Hepatocyte (in vitro differentiated cells): ENCODE data around the gene AMZ2. TPM values are rescaled to one million over a fixed set of nuclear protein-coding genes. Genes with fewer than 3 reads are reported as not detected.
"Not testable (repeated sequence)": the region's sequence is repeated elsewhere in the genome, so short reads cannot be mapped to it uniquely, and the experiment has no call there.

Source experiments
- DNase-seq: peaks from one replicate; pipeline ENCODE4 v3.0.0-alpha.2; 2016; ENCODE audit warnings: low spot score
- H2AFZ ChIP-seq: fragments of 200-600 bp; sonication (generic); 2 replicates; pipeline ENCODE4 v1.6.0; 2016; ENCODE audit warnings: antibody characterized with exemption, mild to moderate bottlenecking
- H3K27ac ChIP-seq: fragments of 200-600 bp; sonication (generic); 2 replicates; pipeline ENCODE4 v1.5.1; 2016; ENCODE audit warnings: mild to moderate bottlenecking
- H3K27me3 ChIP-seq: fragments of 200-600 bp; sonication (generic); 2 replicates; pipeline ENCODE4 v1.6.1; 2016
- H3K36me3 ChIP-seq: fragments of 200-600 bp; sonication (generic); replicated peaks from 2 replicates; pipeline ENCODE4 v1.5.1; 2016; ENCODE audit warnings: low read depth; ENCODE audit not compliant: insufficient read depth
- H3K4me1 ChIP-seq: fragments of 200-600 bp; sonication (generic); 2 replicates; pipeline ENCODE4 v1.5.1; 2016; ENCODE audit warnings: mild to moderate bottlenecking, moderate library complexity; ENCODE audit not compliant: insufficient read depth
- H3K4me2 ChIP-seq: fragments of 200-600 bp; sonication (generic); 2 replicates; pipeline ENCODE4 v1.6.0; 2016
- H3K4me3 ChIP-seq: fragments of 200-600 bp; sonication (generic); 2 replicates; pipeline ENCODE4 v1.5.1; 2016; ENCODE audit warnings: mild to moderate bottlenecking
- H3K79me2 ChIP-seq: fragments of 200-600 bp; sonication (generic); 2 replicates; pipeline ENCODE4 v1.6.0; 2017; ENCODE audit warnings: mild to moderate bottlenecking
- H3K9me2 ChIP-seq: fragments of 200-600 bp; sonication (generic); replicated peaks from 2 replicates; pipeline ENCODE4 v1.6.0; 2017; ENCODE audit warnings: mild to moderate bottlenecking; ENCODE audit not compliant: insufficient read depth
- H3K9me3 ChIP-seq: fragments of 200-600 bp; sonication (generic); 2 replicates; pipeline ENCODE4 v1.5.1; 2016; ENCODE audit warnings: low read depth, mild to moderate bottlenecking
- H4K20me1 ChIP-seq: fragments of 200-600 bp; sonication (generic); 2 replicates; pipeline ENCODE4 v1.6.0; 2016; ENCODE audit warnings: mild to moderate bottlenecking; ENCODE audit not compliant: insufficient read depth, poor library complexity, severe bottlenecking
- CTCF ChIP-seq: fragments of 200-600 bp; sonication (generic); IDR thresholded peaks from 2 replicates; pipeline ENCODE4 v1.5.1; 2016; ENCODE audit warnings: antibody characterized with exemption, mild to moderate bottlenecking; ENCODE audit not compliant: poor library complexity
- EZH2 ChIP-seq: fragments of 200-600 bp; sonication (generic); IDR thresholded peaks from 2 replicates; pipeline ENCODE4 v1.6.1; 2016; ENCODE audit warnings: antibody characterized with exemption, mild to moderate bottlenecking, borderline replicate concordance
- EZH2phosphoT487 ChIP-seq: fragments of 200-600 bp; sonication (generic); IDR thresholded peaks from one replicate; pipeline ENCODE4 v1.6.1; 2018; ENCODE audit warnings: antibody characterized with exemption, mild to moderate bottlenecking, low read depth, moderate library complexity; ENCODE audit not compliant: unreplicated experiment, severe bottlenecking
- WGBS: methylation state at CpG from one replicate; pipeline ENCODE4 v1.1.6; 2016; ENCODE audit warnings: low lambda C conversion rate; ENCODE audit errors: missing lambda C conversion rate; 5-methylcytosine and 5-hydroxymethylcytosine counted together
- polyA plus RNA-seq: library from polyadenylated mRNA; unstranded; fragments of >200 nt; fragmentation: Nextera tagmentation; extraction: Ambion mirVana; gene quantifications from 2 replicates; pipeline ENCODE4 v1.2.1, GENCODE V29; 2016
- total RNA-seq: library from RNA; depleted of rRNA; stranded (reverse); fragments of >200 nt; gene quantifications from 2 replicates; pipeline ENCODE4 v1.2.3, GENCODE V29; 2014

AMZ2 gene
- total and polyA plus RNA-seq, 2 experiments from 2014 or later: 51.6 to 58.8 TPM

DNA sequence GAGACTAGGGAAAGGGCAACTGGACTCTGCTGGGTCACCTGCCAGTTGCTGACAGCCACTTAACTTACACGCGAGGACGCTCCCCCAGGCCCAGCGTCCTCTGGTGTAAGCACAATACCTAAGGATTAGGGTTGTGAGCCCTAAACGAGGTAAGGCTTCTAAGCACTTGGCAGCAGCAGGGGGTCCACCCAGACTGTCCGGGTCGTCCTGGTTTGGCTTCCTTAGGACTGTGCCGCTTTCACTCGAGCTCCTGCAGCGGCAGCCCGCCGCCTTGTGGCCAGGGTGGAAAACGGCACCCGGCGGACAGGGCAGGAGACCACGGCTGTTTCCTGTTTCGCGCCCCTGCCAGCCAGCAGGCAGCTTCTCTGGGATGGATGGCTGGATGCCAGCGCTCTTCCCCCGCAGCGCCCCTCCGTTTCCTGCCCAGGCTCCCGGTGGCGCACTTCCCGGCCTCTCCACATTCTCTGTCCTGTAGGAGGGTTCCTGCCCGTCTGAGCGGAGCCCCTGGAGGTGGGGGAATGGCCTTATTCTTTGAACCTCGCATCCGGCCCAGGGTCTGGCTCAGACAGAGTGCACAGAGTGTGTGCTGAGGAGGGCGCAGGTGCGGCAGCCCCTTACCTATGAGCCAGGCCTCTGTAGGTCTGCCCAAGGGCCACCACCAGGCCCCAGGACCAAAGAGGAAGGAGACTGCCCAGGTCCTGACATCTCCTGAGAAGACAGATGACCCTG is 47.0 kb upstream of the AMZ2 start:
- peak; percentile 86 for DNase-seq
- Histone ChIP-seq H3K4me3 (no peak overlapping the region), H3K9me3 (no peaks in the 10 kb centered on the region), H3K27ac (no peak overlapping the region), H4K20me1 (no peaks in the 10 kb centered on the region), H2AFZ (no peak overlapping the region), H3K4me1 (peaks cover 35% of the 10 kb centered on the region), H3K36me3 (no peaks in the 10 kb centered on the region), H3K27me3 (peaks cover 59% of the 10 kb centered on the region), H3K4me2 (peak overlapping the region; percentile 78), H3K9me2 (no peaks in the 10 kb centered on the region), H3K79me2 (no peaks in the 10 kb centered on the region)
- 9% methylated on average over 23 of the region's 31 CpGs for WGBS
- no peak for TF ChIP-seq EZH2phosphoT487
- peak; percentile 83 for TF ChIP-seq CTCF

DNA sequence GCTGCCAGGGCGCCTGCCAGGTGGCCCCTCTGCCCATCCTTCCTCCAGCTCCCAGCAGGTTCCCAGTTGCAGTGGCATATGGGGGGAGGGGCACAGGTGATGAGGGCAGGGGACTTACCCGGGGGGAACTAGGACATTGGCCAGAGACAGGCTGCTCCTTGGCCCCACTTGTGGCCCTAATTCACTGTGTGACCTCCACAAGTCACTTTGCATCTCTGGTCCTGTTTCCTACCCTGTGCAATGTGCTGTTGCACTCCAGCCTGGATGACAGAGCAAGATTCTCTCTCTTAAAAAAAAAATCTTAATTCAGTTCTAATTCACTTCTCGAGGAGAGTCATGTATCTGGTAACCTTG is 46.4 kb upstream of the AMZ2 start:
- H3K9me3 ChIP-seq, H2AFZ ChIP-seq, H3K27ac ChIP-seq, H3K4me2 ChIP-seq, DNase-seq, H3K79me2 ChIP-seq, H3K36me3 ChIP-seq, H4K20me1 ChIP-seq, H3K9me2 ChIP-seq, H3K4me3 ChIP-seq: not testable (repeated sequence)
- WGBS: 63% methylated on average over 3 of the region's 3 CpGs
- Histone ChIP-seq H3K4me1 (peaks cover 29% of the 10 kb centered on the region), H3K27me3 (peaks cover 55% of the 10 kb centered on the region)

GRCh38 chr17:68202321-68202720 is 45.5 kb upstream of the AMZ2 start:
- 74% methylated on average over 2 of the region's 2 CpGs for WGBS
- H3K9me3 ChIP-seq, H3K27ac ChIP-seq, H3K4me2 ChIP-seq, H3K36me3 ChIP-seq, DNase-seq, H3K4me3 ChIP-seq, H3K9me2 ChIP-seq, H3K79me2 ChIP-seq, H4K20me1 ChIP-seq, H2AFZ ChIP-seq: not testable (repeated sequence)
- H3K27me3 ChIP-seq: peaks cover 46% of the 10 kb centered on the region
- H3K4me1 ChIP-seq: peaks cover 24% of the 10 kb centered on the region

GRCh38 chr17:68204736-68205135 is 43.1 kb upstream of the AMZ2 start:
- no peaks in the 10 kb centered on the region for H3K36me3 ChIP-seq
- H2AFZ ChIP-seq: peak overlapping the region; percentile 96
- 3% methylated on average over 11 of the region's 22 CpGs for WGBS
- peaks cover 3% of the 10 kb centered on the region for H3K79me2 ChIP-seq
- H3K4me3 ChIP-seq: peak overlapping the region; percentile 87
- H3K9me2 ChIP-seq: no peaks in the 10 kb centered on the region
- peaks cover 10% of the 10 kb centered on the region for H3K4me1 ChIP-seq
- H3K27me3 ChIP-seq: peaks cover 22% of the 10 kb centered on the region
- H3K4me2 ChIP-seq: peak overlapping the region; percentile 100
- TF ChIP-seq CTCF: no peak
- TF ChIP-seq EZH2: no peak
- TF ChIP-seq EZH2phosphoT487: no peak
- peak; percentile 36 for DNase-seq
- H3K27ac ChIP-seq: peak overlapping the region; percentile 43
- no peaks in the 10 kb centered on the region for H3K9me3 ChIP-seq
- H4K20me1 ChIP-seq: no peaks in the 10 kb centered on the region
